Keratinocyte (primary cell): ENCODE measurements around the gene FBXO34.

Source experiments
- EZH2 ChIP-seq: IDR thresholded peaks from one replicate; pipeline ENCODE4 v1.6.1; 2012; ENCODE audit warnings: inconsistent platforms, mild to moderate bottlenecking, low read length, moderate library complexity
- TF ChIP-seq, protein P1 (sequence below), 3 experiments: IDR thresholded peaks in 1 of 3; conservative IDR thresholded peaks in 1 of 3; optimal IDR thresholded peaks in 1 of 3; 2 replicates in 2 of 3; 3 replicates in 1 of 3; pipeline versions ENCODE3 to v1.5.1; 2011; ENCODE audit warnings: low read length in 3 of 3, mild to moderate bottlenecking in 3 of 3, moderate library complexity in 2 of 3, control low read depth in 1 of 3, inconsistent platforms in 1 of 3; ENCODE audit not compliant: insufficient read depth in 2 of 3; ENCODE audit errors: extremely low read depth in 1 of 3

DNA sequence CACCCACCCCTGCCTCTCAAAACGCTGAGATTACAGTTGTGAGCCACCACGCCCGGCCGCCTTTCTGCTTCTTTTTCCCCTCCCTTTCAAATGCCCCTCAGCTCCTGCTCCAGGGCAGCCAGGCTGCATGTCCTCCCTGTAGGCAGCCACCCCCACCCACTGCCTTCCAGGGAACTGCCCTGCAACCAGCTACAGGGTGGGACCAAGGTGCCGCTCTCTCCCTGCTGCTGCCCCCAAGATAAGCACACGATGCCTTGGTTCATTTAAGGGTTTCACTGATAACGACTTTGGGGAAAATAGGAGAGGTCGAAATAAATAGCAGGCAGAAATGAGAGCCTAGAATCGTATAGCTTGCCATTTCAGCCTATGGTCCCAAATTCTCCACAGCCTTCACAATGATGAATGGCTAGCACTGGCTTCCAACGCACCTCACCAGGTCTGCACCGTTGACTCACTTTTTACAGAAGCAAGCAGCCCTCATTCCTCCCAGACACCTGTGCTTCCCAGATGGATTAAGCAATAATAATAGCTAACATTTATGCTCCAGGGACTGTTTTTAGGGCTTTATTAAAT is 99.7 kb downstream of the FBXO34 start:
- no peak for TF ChIP-seq EZH2
- TF ChIP-seq, protein P1, sequence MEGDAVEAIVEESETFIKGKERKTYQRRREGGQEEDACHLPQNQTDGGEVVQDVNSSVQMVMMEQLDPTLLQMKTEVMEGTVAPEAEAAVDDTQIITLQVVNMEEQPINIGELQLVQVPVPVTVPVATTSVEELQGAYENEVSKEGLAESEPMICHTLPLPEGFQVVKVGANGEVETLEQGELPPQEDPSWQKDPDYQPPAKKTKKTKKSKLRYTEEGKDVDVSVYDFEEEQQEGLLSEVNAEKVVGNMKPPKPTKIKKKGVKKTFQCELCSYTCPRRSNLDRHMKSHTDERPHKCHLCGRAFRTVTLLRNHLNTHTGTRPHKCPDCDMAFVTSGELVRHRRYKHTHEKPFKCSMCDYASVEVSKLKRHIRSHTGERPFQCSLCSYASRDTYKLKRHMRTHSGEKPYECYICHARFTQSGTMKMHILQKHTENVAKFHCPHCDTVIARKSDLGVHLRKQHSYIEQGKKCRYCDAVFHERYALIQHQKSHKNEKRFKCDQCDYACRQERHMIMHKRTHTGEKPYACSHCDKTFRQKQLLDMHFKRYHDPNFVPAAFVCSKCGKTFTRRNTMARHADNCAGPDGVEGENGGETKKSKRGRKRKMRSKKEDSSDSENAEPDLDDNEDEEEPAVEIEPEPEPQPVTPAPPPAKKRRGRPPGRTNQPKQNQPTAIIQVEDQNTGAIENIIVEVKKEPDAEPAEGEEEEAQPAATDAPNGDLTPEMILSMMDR (optimal IDR thresholded peaks at IDR 0.05 in 1 of 3, IDR thresholded peaks at IDR 0.05 in 1 of 3, conservative IDR thresholded peaks at IDR 0.05 in 1 of 3; ENCODE audit: extremely low read depth in 1 of 3, insufficient read depth in 2 of 3, low read length in 3 of 3) = no peak
